ENCODE results near the gene PIGX. TPM values are rescaled to one million over a fixed set of nuclear protein-coding genes. Genes with fewer than 3 reads are reported as not detected.

PIGX gene
- total and polyA plus RNA-seq, 2 experiments from 2014 or later, result 13.0 to 14.5 TPM

GRCh38 chr3:196754091-196754981, 42.2 kb downstream of the PIGX start (continued):
- TF ChIP-seq ZNF462 (CRISPR knock-in tag; IDR thresholded peaks at IDR 0.05) (no peak), ZNF114 (CRISPR knock-in tag; IDR thresholded peaks at IDR 0.05) (no peak), EZH2 (IDR thresholded peaks at IDR 0.05; ENCODE audit: low read depth, unreplicated experiment) (no peak), ETS1 (IDR thresholded peaks at IDR 0.05) (no peak)

GRCh38 chr3:196756732-196757131, 44.6 kb downstream of the PIGX start:
- Mint-ChIP-seq H3K4me3 (no peak overlapping the region), H3K9me3 (peaks cover 54% of the 10 kb centered on the region), H3K36me3 (ENCODE audit: low read depth) (peaks cover 91% of the 10 kb centered on the region), H3K27ac (no peak overlapping the region), H3K4me1 (no peaks in the 10 kb centered on the region), H3K27me3 (ENCODE audit: insufficient read depth, low read depth, poor library complexity) (peaks cover 6% of the 10 kb centered on the region)
- DNase-seq (ENCODE audit: low spot score), result no peak
- Histone ChIP-seq H2AFZ (no peak overlapping the region), H3K79me2 (replicated peaks; ENCODE audit: insufficient read depth) (peaks cover 93% of the 10 kb centered on the region), H3K27ac (ENCODE audit: low read depth) (no peak overlapping the region), H3K4me1 (ENCODE audit: insufficient read depth) (0 out of 2 replicates have a peak, but pooled peaks cover 4% of the 10 kb centered on the region), H3K4me2 (no peak overlapping the region), H3K27me3 (ENCODE audit: insufficient read depth) (no peaks in the 10 kb centered on the region), H4K20me1 (replicated peaks; ENCODE audit: insufficient read depth) (peaks cover 33% of the 10 kb centered on the region), H3F3A (replicated peaks; ENCODE audit: low read depth) (no peaks in the 10 kb centered on the region), H3K36me3 (ENCODE audit: insufficient read depth) (peaks cover 15% of the 10 kb centered on the region; the same call in 1 of the 2 replicates), H3K4me3 (no peak overlapping the region), H3K9me2 (ENCODE audit: insufficient read depth) (0 out of 2 replicates have a peak, but pooled peaks cover 2% of the 10 kb centered on the region)
- ATAC-seq, result no peak
- TF ChIP-seq ETS1 (IDR thresholded peaks at IDR 0.05) (no peak), CREB1 (CRISPR knock-in tag; IDR thresholded peaks at IDR 0.05; ENCODE audit: low read depth) (no peak), ZNF331 (CRISPR knock-in tag; IDR thresholded peaks at IDR 0.05; ENCODE audit: low read depth) (no peak), EZH2phosphoT487 (IDR thresholded peaks at IDR 0.05; ENCODE audit: unreplicated experiment) (no peak), POLR2AphosphoS5 (IDR thresholded peaks at IDR 0.05; ENCODE audit: low read depth) (no peak), ZNF114 (CRISPR knock-in tag; IDR thresholded peaks at IDR 0.05) (no peak), EZH2 (IDR thresholded peaks at IDR 0.05; ENCODE audit: low read depth, unreplicated experiment) (no peak), REST (IDR thresholded peaks at IDR 0.05; ENCODE audit: unreplicated experiment) (no peak)
